ENCODE measurements around the gene ITPR1.

DNA sequence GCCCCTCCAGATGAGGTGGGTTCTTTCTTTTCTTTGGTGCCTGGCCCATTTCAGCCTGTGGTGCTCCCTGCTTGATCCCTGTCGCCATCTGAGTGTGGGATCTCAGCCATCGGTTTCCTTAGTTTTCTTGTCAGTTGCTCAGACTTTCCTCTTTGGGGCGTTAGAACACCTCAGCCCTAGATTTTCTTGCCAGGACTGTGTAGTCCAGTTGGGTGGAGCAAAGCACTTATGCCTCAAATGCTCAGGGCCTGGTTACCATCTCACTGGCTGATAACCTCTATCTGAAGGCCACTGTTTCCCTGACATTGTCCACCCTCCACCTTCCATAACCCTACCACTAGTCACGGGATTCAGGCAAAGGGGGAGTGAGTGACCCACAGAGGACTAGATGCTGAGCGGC, 277.4 kb downstream of the ITPR1 start:
- TF ChIP-seq, protein P1, sequence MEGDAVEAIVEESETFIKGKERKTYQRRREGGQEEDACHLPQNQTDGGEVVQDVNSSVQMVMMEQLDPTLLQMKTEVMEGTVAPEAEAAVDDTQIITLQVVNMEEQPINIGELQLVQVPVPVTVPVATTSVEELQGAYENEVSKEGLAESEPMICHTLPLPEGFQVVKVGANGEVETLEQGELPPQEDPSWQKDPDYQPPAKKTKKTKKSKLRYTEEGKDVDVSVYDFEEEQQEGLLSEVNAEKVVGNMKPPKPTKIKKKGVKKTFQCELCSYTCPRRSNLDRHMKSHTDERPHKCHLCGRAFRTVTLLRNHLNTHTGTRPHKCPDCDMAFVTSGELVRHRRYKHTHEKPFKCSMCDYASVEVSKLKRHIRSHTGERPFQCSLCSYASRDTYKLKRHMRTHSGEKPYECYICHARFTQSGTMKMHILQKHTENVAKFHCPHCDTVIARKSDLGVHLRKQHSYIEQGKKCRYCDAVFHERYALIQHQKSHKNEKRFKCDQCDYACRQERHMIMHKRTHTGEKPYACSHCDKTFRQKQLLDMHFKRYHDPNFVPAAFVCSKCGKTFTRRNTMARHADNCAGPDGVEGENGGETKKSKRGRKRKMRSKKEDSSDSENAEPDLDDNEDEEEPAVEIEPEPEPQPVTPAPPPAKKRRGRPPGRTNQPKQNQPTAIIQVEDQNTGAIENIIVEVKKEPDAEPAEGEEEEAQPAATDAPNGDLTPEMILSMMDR (IDR thresholded peaks at IDR 0.05), result no peak
- TF ChIP-seq POLR2A (IDR thresholded peaks at IDR 0.05) (no peak), POLR2AphosphoS5 (IDR thresholded peaks at IDR 0.05) (no peak), EP300 (IDR thresholded peaks at IDR 0.05; ENCODE audit: low read depth) (no peak)
